Natural killer cell (primary cell): Measurements from ENCODE around the gene IPO13. TPM values are rescaled to one million over a fixed set of nuclear protein-coding genes. Genes with fewer than 3 reads are reported as not detected.

Source experiments
- ATAC-seq, 3 donors: fragments of 150-1000 bp in 2 of 3; fragments of 200-7000 bp in 1 of 3; cut with Tn5 transposase; 1 replicate in 1 of 3; 2 replicates in 2 of 3; pipeline ENCODE4 v1.10.0; 2021; ENCODE audit warnings: mild to moderate bottlenecking in 2 of 3, moderate library complexity in 2 of 3
- DNase-seq, 2 donors: peaks; one replicate each; pipeline versions ENCODE4 v3.0.0 to v3.0.0-alpha.2; 2013 to 2021; ENCODE audit warnings: mixed read lengths in 1 of 2
- H3K27ac ChIP-seq: one replicate; pipeline ENCODE4 v1.5.1; 2013; ENCODE audit warnings: mild to moderate bottlenecking, low read length
- H3K27me3 ChIP-seq: one replicate; pipeline ENCODE4 v1.6.1; 2013; ENCODE audit warnings: low read length; ENCODE audit not compliant: control insufficient read depth, insufficient read depth
- H3K36me3 ChIP-seq: one replicate; pipeline ENCODE4 v1.6.1; 2013; ENCODE audit warnings: low read length; ENCODE audit not compliant: control insufficient read depth, insufficient read depth
- H3K4me1 ChIP-seq: one replicate; pipeline ENCODE4 v1.6.1; 2013; ENCODE audit warnings: low read length; ENCODE audit not compliant: control insufficient read depth, insufficient read depth
- H3K4me3 ChIP-seq: one replicate; pipeline ENCODE4 v1.5.1; 2013; ENCODE audit warnings: low read length
- H3K9me3 ChIP-seq: one replicate; pipeline ENCODE4 v1.6.1; 2013; ENCODE audit warnings: low read length; ENCODE audit not compliant: control insufficient read depth, insufficient read depth
- H3K27ac Mint-ChIP-seq, 2 donors: one replicate each; pipeline ENCODE4 v1.8.0; 2022; ENCODE audit warnings: mild to moderate bottlenecking in 2 of 2, mixed read lengths in 2 of 2, moderate library complexity in 1 of 2
- H3K27me3 Mint-ChIP-seq, 2 donors: one replicate each; pipeline ENCODE4 v1.8.0; 2022; ENCODE audit warnings: low read depth in 2 of 2, mixed read lengths in 2 of 2
- H3K36me3 Mint-ChIP-seq: one replicate; pipeline ENCODE4 v1.8.0; 2022; ENCODE audit warnings: mixed read lengths
- H3K4me1 Mint-ChIP-seq, 2 donors: one replicate each; pipeline ENCODE4 v1.8.0; 2022; ENCODE audit warnings: mixed read lengths in 2 of 2
- H3K4me3 Mint-ChIP-seq: one replicate; pipeline ENCODE4 v1.8.0; 2022; ENCODE audit warnings: mild to moderate bottlenecking, moderate library complexity, mixed read lengths
- H3K9me3 Mint-ChIP-seq, 2 donors: one replicate each; pipeline ENCODE4 v1.8.0; 2022; ENCODE audit warnings: mixed read lengths in 2 of 2
- CTCF ChIP-seq: fragments of 200-600 bp; IDR thresholded peaks from one replicate; pipeline ENCODE4 v1.8.0; 2022; ENCODE audit warnings: antibody characterized with exemption
- WGBS: methylation state at CpG from one replicate; pipeline ENCODE4 v1.1.7; 2013; ENCODE audit warnings: missing lambda C conversion rate; ENCODE audit not compliant: insufficient coverage; 5-methylcytosine and 5-hydroxymethylcytosine counted together
- intact Hi-C: fragments of 100-400 bp; cut with micrococcal nuclease; formaldehyde crosslinking; loops from one replicate; pipeline ENCODE4 v1.14.2; 2022
- total RNA-seq, 4 donors: library from RNA; stranded (reverse); fragments of 120-200 nt in 1 of 4; gene quantifications; one replicate each; pipeline versions ENCODE4 v1.2.3 to v1.2.4, GENCODE V29; 2013 to 2022

Gene IPO13
- total RNA-seq, 3 donors from 2014 or later (not counting 1 experiment from before 2014, with no cell fraction given): 18.1 to 22.7 (median 18.4) TPM

GRCh38 chr1:43908226-43908625 is 38.5 kb upstream of the IPO13 start:
- intact Hi-C loops: no loop called here
- no peak overlapping the region for H3K4me3 ChIP-seq
- H3K36me3 Mint-ChIP-seq: no peaks in the 10 kb centered on the region
- H3K27me3 ChIP-seq: no peaks in the 10 kb centered on the region
- H3K27ac ChIP-seq: no peak overlapping the region
- no peaks in the 10 kb centered on the region for H3K9me3 Mint-ChIP-seq
- ATAC-seq (no peak), DNase-seq (no peak)
- no peaks in the 10 kb centered on the region for H3K4me1 ChIP-seq
- H3K4me1 Mint-ChIP-seq: no peaks in the 10 kb centered on the region
- H3K36me3 ChIP-seq: no peaks in the 10 kb centered on the region
- H3K27ac Mint-ChIP-seq: no peak overlapping the region
- H3K27me3 Mint-ChIP-seq: no peaks in the 10 kb centered on the region
- H3K9me3 ChIP-seq: no peaks in the 10 kb centered on the region
- no peak overlapping the region for H3K4me3 Mint-ChIP-seq
- 100% methylated on average over 2 of the region's 2 CpGs for WGBS
- no peak for TF ChIP-seq CTCF

- Mint-ChIP-seq H3K4me3 (no peak overlapping the region), H3K36me3 (no peaks in the 10 kb centered on the region), H3K4me1 (no peaks in the 10 kb centered on the region), H3K9me3 (no peaks in the 10 kb centered on the region), H3K27me3 (no peaks in the 10 kb centered on the region), H3K27ac (no peak overlapping the region)
- WGBS: 94% methylated on average over 5 of the region's 5 CpGs
- Histone ChIP-seq H3K27me3 (no peaks in the 10 kb centered on the region), H3K4me1 (no peaks in the 10 kb centered on the region), H3K9me3 (no peaks in the 10 kb centered on the region), H3K27ac (no peak overlapping the region), H3K4me3 (no peak overlapping the region), H3K36me3 (no peaks in the 10 kb centered on the region)
- intact Hi-C loops: no loop called here
- ATAC-seq (no peak), DNase-seq (no peak)
- no peak for TF ChIP-seq CTCF
Measured at GRCh38 chr1:43908858-43909257, 37.9 kb upstream of the IPO13 start.

- Histone ChIP-seq H3K27me3 (no peaks in the 10 kb centered on the region), H3K27ac (no peak overlapping the region), H3K4me1 (no peaks in the 10 kb centered on the region), H3K9me3 (no peaks in the 10 kb centered on the region), H3K36me3 (no peaks in the 10 kb centered on the region), H3K4me3 (no peak overlapping the region)
- ATAC-seq (no peak), DNase-seq (no peak)
- Mint-ChIP-seq H3K27ac (no peak overlapping the region), H3K9me3 (no peaks in the 10 kb centered on the region), H3K4me3 (no peak overlapping the region), H3K27me3 (no peaks in the 10 kb centered on the region), H3K36me3 (no peaks in the 10 kb centered on the region), H3K4me1 (no peaks in the 10 kb centered on the region)
- 96% methylated on average over 1 of the region's 1 CpG for WGBS
- TF ChIP-seq CTCF: no peak
- intact Hi-C loops: no loop called here
Measured at GRCh38 chr1:43910343-43910742, 36.4 kb upstream of the IPO13 start.

GRCh38 chr1:43912607-43913006 is 34.1 kb upstream of the IPO13 start:
- WGBS: 91% methylated on average over 2 of the region's 2 CpGs
- Histone ChIP-seq H3K9me3 (no peaks in the 10 kb centered on the region), H3K4me3 (no peak overlapping the region), H3K27me3 (no peaks in the 10 kb centered on the region), H3K4me1 (no peaks in the 10 kb centered on the region), H3K27ac (no peak overlapping the region), H3K36me3 (no peaks in the 10 kb centered on the region)
- Mint-ChIP-seq H3K4me3 (no peak overlapping the region), H3K27ac (no peak overlapping the region), H3K36me3 (no peaks in the 10 kb centered on the region), H3K4me1 (no peaks in the 10 kb centered on the region), H3K27me3 (no peaks in the 10 kb centered on the region), H3K9me3 (no peaks in the 10 kb centered on the region)
- intact Hi-C loops: no loop called here
- DNase-seq (no peak), ATAC-seq (no peak)
- TF ChIP-seq CTCF: no peak
